Renal pelvis (tissue), 12 donors: ENCODE measurements around the gene AJUBA. TPM values are rescaled to one million over a fixed set of nuclear protein-coding genes. Genes with fewer than 3 reads are reported as not detected.
"Not testable (repeated sequence)": the region's sequence is repeated elsewhere in the genome, so short reads cannot be mapped to it uniquely, and the experiment has no call there.

Experiments
- DNase-seq: peaks from one replicate; pipeline ENCODE4 v3.0.0-alpha.2; 2013
- long read RNA-seq, 16 experiments: transcript quantifications; one replicate each; lab custom pipeline, GENCODE V29; 2026
- polyA plus RNA-seq, 3 donors: library from polyadenylated mRNA; unstranded; fragments of 120-200 nt; gene quantifications; one replicate each; pipeline ENCODE4 v1.2.1, GENCODE V29; 2013; ENCODE audit not compliant: insufficient read length in 3 of 3

Gene AJUBA
- polyA plus RNA-seq, result 100 to 1,000 TPM in 2 of 3 donors, 10 to 100 TPM in 1; 77.4 to 120 (median 103) TPM
- long read RNA-seq, donor 1, full-length matches to known transcripts, result 16 of 16 reads
- long read RNA-seq, donor 1, partial matches to known transcripts, result 0 of 16 reads
- long read RNA-seq, donor 1, other reads (novel, unspliced or antisense), result 0 of 16 reads
- long read RNA-seq, donor 2, full-length matches to known transcripts, result 24 of 87 reads
- long read RNA-seq, donor 2, partial matches to known transcripts, result 63 of 87 reads
- long read RNA-seq, donor 2, other reads (novel, unspliced or antisense), result 0 of 87 reads
- long read RNA-seq, donor 3, full-length matches to known transcripts, result 26 of 26 reads
- long read RNA-seq, donor 3, partial matches to known transcripts, result 0 of 26 reads
- long read RNA-seq, donor 3, other reads (novel, unspliced or antisense), result 0 of 26 reads
- long read RNA-seq, donor 4, full-length matches to known transcripts, result 11 of 11 reads
- long read RNA-seq, donor 4, partial matches to known transcripts, result 0 of 11 reads
- long read RNA-seq, donor 4, other reads (novel, unspliced or antisense), result 0 of 11 reads
- long read RNA-seq, donor 5, full-length matches to known transcripts, result 13 of 13 reads
- long read RNA-seq, donor 5, partial matches to known transcripts, result 0 of 13 reads
- long read RNA-seq, donor 5, other reads (novel, unspliced or antisense), result 0 of 13 reads
- long read RNA-seq, donor 6, full-length matches to known transcripts, result 28 of 28 reads
- long read RNA-seq, donor 6, partial matches to known transcripts, result 0 of 28 reads
- long read RNA-seq, donor 6, other reads (novel, unspliced or antisense), result 0 of 28 reads
- long read RNA-seq, donor 7, full-length matches to known transcripts, result 27 of 27 reads
- long read RNA-seq, donor 7, partial matches to known transcripts, result 0 of 27 reads
- long read RNA-seq, donor 7, other reads (novel, unspliced or antisense), result 0 of 27 reads
- long read RNA-seq, donor 8, full-length matches to known transcripts, result 7 of 7 reads
- long read RNA-seq, donor 8, partial matches to known transcripts, result 0 of 7 reads
- long read RNA-seq, donor 8, other reads (novel, unspliced or antisense), result 0 of 7 reads
- long read RNA-seq, donor 9, full-length matches to known transcripts, result 16 of 16 reads
- long read RNA-seq, donor 9, partial matches to known transcripts, result 0 of 16 reads
- long read RNA-seq, donor 9, other reads (novel, unspliced or antisense), result 0 of 16 reads
- long read RNA-seq, donor 10, full-length matches to known transcripts, result 30 of 35 reads
- long read RNA-seq, donor 10, partial matches to known transcripts, result 5 of 35 reads
- long read RNA-seq, donor 10, other reads (novel, unspliced or antisense), result 0 of 35 reads
- long read RNA-seq, donor 11, full-length matches to known transcripts, result 10 of 10 reads
- long read RNA-seq, donor 11, partial matches to known transcripts, result 0 of 10 reads
- long read RNA-seq, donor 11, other reads (novel, unspliced or antisense), result 0 of 10 reads
- long read RNA-seq, donor 12, full-length matches to known transcripts, result 28 of 28 reads
- long read RNA-seq, donor 12, partial matches to known transcripts, result 0 of 28 reads
- long read RNA-seq, donor 12, other reads (novel, unspliced or antisense), result 0 of 28 reads
- long read RNA-seq, donor 13, full-length matches to known transcripts, result 14 of 14 reads
- long read RNA-seq, donor 13, partial matches to known transcripts, result 0 of 14 reads
- long read RNA-seq, donor 13, other reads (novel, unspliced or antisense), result 0 of 14 reads
- long read RNA-seq, donor 14, result 0 reads
- long read RNA-seq, donor 15, result 0 reads
- long read RNA-seq, donor 16, full-length matches to known transcripts, result 16 of 16 reads
- long read RNA-seq, donor 16, partial matches to known transcripts, result 0 of 16 reads
- long read RNA-seq, donor 16, other reads (novel, unspliced or antisense), result 0 of 16 reads

DNA sequence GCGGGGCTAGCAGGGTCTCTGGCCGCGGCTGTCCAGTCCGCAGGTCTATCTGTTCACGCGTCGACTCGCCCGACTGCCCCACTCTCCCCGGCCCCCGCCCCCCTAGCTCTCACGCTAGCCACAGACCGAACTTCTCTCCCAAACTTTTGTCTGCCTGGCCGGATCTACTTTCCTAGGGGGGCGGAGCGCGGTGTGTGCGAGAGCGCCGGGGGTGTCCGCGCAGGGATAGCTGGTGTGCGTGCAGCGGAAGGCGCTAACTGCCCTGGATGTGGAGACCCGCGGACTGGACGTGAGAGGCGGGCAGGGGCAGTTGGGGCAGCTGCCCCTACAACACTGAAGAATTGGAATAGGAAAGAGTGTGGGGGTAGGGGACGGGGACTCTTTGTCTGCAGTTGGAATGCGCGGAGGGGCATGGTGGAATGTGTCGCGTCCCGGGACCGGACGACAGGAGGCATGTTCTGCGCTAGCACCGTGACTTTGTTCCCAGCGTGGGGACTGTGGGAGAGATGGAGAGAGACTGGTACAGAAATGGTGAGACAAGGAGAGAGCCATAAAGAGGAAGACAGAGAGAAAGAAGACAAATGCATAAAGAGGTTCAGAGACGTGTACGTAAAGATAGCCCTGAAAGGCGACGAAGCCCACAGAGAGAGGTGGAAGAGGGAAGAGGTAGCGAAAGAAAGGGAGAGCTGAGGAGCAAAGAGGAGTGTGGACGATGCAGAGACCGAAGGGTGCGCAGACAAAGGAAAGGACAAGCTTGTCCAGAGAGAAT, at the start of gene AJUBA:
Gene AJUBA (minus strand): TSS at position 75 of the 769 bp plus-strand sequence. CDS start 285 bp downstream, outside the sequence.
- peak; percentile 97 for DNase-seq

DNA sequence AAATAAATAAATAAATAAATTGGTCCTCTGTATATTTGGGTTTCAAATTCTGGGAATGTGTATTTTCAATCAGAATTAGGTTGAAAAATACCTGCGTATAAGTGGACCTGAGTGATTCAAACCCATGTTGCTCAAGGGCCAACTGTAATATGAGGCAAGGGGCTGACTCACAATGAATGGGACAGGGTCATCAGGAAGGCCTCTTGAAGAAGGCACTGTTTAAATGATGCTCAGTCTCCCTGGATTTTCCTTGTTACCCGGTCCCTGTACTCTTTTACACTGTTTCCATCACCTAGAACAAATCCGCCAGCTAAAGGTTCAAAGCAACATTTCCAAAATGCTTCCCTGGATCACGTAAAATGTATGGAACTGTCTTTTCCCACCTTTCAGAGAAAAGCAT, 48.6 kb upstream of the AJUBA start:
- DNase-seq, result no peak

DNA sequence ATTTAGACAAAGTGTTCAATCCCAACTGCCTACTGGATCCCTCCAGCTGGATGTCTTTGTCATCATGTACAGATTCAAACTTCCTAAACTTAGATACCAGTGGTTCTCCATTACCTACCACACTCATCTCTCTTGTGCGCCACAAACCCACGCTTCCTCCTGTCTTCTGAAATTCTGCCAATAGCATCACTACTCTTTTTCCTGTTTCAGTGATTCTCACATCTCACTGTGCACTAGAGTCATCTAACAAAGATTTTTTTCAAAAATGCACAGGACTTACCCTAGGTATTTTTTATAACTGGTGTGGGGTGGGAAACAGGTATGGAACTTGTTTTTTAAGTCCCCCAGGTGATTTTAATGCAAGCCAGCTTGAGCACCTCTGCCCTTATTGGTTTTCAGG, 46.4 kb upstream of the AJUBA start:
- no peak for DNase-seq

DNA sequence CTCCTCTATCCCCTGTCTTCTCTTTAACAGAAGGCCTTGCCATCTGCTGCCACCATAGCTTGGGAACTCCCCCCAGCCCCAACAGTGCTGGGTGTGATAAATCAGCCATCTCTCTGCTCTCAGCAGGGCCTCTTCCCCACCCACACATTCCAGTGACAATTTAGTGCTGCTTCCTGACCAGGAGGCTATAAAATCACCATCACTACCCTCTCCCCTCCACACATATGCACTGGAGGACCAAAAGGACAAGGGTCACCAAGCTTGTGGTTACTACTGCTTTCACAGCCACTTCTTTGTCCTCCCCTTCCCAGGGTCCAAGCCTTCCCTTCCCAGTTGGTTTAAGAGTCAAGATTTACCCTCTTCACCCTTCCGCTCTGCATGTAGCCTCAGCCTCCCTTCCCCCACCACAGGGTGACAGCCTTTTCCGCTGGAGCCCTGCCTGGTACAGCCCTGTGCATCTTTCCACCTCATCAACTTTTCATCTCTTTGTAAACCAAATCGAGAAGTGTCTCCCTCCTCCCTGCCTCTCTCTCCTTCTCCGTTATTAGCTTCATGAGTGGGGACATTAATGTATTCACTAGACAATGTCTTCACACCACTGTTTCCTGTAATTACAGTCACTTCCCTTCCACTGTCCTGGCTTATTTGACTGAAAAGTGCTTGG, 42.9 kb upstream of the AJUBA start:
- peak; percentile 88 for DNase-seq

DNA sequence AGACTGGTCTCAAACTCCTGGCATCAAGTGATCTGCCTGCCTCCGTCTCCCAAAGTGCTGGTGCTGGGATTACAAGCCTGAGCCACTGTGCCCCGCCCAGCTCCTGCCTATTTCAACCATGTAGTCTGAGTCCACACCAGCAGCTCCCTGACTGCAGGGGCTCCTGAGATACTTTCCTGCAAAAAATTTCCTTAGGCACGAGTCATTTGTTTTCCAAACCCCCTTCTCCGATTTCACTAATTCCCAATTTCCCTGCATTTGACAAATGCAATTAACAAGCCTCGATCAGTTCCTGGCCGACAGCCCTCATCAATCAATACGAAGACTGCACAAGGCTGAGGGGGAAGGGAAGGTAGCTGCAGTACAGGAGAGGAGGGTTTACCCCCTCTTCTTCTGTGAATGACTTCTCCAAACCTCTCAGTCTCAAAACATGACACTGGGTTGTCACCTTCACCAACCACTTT, 42.3 kb upstream of the AJUBA start:
- DNase-seq, result no peak

DNA sequence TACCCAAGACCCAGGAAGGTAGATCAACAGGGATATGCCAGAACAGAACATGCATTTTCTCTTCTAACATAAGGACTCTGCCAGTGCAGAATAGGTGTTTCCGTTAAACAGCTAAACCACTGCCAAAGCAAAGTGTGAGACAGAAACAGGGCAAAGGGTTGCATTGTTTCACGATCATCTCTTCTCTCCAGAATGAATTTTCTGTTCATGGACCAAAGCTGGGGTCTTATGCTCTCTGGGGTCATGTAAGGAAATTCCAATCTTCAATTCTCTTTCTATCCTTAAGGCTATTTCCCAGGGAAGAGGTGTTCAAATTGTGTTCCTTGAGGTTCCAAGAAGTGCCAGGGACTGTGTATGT, 41.4 kb upstream of the AJUBA start:
- no peak for DNase-seq

DNA sequence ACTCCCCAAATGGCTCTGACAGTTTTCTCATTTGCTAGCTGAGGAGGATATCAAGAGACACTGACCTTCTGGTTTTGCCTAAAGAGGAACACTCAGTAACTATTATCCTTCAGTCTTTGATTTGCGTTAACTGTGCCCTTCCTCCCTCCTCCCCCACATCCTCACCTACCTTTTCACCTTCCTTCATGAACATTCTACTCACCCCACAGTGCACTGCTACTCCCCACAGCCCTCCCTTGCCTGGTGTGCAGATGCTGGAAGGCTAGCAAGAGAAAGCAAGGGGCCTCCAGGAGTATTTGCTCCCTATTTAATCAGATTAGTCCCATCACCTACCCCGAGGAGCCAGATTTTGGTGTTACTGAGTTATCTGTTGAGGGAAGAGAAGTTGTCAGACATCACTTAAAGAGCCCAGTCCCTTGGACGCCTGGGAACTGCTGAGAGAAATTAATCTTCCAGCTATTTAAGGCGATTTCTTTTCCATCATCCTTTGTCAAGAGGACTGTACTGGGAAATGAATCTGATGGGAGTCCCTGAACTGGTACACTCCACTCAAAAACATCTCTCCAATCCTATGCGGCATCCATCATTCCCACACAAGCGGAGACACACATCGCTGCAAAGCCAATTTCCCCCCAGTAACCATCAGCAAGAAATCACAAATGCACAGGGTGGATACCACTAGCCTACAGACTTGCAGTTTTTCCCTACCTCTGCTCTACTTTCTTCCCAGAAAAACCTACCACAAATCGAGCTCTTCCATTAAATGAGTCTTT, 40.9 kb upstream of the AJUBA start:
- DNase-seq, result no peak

DNA sequence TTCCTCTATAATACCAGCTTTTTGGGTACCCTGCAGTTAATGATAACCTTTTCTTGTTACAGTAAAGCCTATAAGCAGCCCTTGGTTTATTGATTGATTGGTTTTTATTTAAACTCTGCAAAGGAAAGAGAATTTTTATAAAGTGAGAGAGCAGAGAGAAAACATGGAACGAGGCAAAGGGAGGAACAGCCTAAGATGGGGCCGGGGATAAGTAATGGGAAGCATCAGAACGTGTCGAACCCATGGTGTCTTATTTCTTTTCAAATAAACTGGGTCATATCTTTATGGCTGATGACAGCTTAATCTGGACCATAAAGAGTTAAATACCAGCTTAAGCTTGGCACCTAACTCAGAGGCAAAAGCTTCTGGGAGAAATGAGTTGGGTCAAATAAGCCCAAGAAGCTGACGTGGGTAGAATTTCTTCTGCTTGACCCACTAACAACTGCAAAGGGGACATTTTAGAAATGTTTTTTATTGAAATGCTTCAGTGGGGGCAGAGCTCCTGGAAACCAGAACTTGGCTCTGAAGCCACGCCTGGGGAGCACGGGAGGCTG, 39.6 kb upstream of the AJUBA start:
- no peak for DNase-seq

DNA sequence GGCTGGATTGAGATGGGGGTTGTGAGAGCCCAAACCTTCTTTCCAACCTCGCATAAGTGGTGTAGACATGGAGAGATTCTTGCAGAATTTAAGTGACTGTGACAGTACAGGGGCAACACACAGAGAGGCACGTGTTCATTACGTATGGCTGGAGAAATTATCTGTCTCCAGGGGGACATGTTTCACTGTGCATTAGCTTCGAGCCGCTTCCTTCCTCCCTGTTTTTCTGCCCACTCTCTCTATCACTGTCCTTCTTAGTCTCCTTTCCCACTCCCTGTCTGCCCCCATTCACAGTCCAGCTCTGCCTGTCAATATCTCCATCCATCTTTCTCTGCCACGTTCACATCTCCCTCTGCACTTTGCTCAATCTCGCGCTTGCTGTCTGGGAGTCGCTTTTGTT, 39.1 kb upstream of the AJUBA start:
- DNase-seq, result no peak

DNA sequence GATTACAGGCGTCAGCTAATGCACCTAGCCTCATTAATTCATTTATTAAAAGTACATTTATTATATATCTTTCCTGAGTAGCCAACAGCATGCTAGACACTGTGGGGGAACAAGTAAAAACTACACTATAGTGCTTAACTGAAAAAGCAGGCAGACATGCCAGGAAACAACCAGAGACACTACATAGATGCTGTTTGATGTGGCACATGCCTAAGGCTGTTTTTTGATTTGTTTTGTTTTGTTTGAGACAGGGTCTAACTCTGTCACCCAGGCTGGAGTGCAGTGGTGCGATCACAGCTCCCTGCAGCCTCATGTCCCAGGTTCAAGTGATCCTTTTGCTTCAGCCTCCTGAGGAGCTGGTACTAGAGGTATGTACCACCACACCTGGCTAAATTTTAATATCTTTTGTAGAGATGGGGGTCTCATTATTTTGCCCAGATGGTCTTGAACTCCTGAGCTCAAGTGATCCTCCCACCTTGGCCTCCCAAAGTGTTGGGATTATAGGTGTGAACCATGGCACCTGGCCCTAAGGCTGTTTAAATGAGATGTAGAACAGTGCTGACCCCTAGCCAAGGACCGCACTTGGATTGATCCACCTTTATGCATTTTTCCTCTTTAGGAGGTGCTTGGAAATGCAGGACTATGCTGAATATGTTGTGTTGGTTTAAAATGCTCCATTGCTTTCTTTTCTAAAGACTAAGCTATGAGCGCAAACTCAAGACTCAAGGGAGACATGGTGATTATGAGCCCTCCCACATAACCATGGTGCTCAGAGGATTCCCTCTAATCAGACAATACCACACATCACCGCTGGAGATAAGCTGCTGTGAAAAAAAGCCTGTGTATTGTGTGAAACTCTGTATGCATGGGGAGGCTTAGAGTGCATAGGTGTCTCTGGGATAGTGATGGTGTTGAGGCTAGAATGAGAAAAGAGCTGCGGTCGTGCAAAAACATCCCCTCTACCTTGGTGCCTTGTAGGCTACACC, 38.1 kb upstream of the AJUBA start:
- DNase-seq, result no peak

DNA sequence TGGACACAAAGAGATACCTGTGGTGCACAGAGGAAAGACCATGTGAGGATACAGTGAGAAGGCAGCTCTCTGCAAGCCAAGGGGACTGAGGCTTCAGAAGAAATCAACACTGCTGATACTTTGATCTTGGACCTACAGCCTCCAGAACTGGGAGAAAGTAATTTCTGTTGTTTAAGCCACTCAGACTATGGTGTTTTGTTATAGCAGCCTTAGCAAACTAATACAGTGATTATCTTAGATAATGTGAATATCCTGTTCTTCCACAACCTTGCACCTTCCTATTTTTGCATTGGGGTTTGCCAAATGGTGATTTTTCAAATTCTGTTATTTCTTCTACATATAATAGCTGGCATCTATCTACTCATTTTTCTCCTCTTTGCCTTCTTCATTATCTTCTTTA, 35.8 kb upstream of the AJUBA start:
- no peak for DNase-seq

DNA sequence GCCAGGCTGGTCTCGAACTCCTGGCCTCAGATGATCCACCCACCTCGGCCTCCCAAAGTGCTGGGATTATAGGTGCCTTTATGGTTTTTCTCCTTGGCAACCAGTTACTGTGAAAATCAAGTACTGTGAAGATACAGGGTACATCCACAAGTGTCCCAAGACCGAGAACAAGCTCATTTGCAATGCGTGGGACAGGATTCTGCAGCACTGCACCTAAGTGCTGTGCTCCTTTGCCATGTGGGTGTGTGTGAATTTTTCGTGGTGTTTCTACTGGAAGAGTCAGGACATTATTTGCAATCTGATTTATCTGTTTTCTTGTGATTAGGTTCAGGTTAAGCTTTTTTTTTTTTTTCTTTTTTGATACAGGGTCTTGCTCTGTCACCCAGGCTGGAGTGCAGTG, 34.7 kb upstream of the AJUBA start:
- DNase-seq, result no peak

DNA sequence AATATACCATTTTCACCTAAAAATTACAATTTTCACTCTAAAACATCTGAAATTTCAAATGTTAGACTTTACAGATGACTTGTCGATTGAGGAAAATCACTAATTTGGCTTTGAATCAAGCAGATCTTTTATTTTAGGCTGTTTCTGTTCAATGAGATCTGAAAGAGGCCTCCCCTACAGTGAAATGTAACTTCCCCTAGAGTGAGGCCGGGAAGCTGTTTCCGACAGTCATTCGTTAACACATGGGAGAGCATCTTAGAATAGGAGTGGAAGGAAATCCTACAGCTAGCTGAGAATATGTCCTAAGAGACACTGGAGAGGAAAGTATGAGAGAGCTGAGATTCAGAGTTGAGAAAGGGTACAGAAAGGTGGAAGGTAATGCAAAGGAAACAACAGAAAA, 33.3 kb upstream of the AJUBA start:
- DNase-seq, result no peak

DNA sequence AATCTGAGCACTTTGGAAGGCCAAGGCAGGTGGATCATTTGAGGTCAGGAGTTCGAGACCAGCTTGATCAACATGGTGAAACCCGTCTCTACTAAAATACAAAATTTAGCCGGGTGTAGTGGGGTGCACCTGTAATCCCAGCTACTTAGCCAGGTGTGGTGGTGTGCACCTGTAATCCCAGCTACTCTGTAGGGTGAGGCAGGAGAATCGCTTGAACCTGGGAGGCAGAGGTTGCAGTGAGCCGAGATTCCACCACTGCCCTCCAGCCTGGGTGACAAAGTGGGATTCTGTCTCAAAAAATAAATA, 31.4 kb upstream of the AJUBA start:
- DNase-seq, result not testable (repeated sequence)

DNA sequence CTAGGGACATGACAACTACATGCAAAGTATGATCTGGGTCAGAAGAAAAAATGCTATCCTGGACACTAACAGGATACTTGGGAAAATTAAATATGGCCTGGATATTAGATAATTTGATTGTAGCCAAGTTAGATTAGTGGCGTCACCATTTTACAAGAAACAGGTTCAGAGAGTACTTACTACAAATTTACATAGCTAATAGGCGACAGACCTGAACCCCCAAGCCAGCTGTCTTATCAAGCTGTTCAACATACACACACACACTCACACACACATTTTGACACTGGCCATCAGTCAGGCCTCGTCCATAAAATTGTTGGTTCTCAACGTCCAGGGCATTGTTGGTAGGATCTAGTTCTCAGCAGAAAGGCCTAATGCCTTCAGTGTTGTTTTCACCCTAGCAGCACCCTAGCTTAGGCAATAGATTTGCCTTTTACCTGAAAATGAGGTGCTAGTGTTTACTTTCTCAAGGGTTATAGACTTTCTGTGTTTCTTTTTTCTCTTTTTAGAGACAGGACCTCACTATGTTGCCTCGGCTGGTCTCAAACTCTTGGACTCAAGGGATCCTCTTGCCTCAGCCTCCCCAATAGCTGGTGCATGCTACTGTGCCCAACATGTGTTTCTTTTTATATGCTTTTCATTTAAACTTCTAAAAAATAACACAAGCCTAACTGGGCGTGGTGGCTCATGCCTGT, 30.9 kb upstream of the AJUBA start:
- DNase-seq, result no peak
